Kidney (tissue), 14 donors: ENCODE measurements around the gene HIBADH. TPM values are rescaled to one million over a fixed set of nuclear protein-coding genes. Genes with fewer than 3 reads are reported as not detected.

ENCODE experiments used
- DNase-seq, 5 donors: peaks; one replicate each; pipeline ENCODE4 v3.0.0-alpha.2; 2013 to 2020
- FAIRE-seq: peaks from 2 replicates; lab custom pipeline; 2012; peaks lifted over from hg19 to GRCh38; lab: Jason Lieb, UNC
- H3K27ac ChIP-seq, 2 donors: one replicate each; pipeline ENCODE4 v1.7.0; 2013; ENCODE audit warnings: low read depth in 2 of 2, low read length in 2 of 2, inconsistent platforms in 1 of 2
- H3K27me3 ChIP-seq: one replicate; pipeline ENCODE4 v1.7.1; 2013; ENCODE audit warnings: low read length, inconsistent platforms; ENCODE audit not compliant: control insufficient read depth, insufficient read depth
- H3K36me3 ChIP-seq, 3 donors: one replicate each; pipeline versions ENCODE4 v1.7.0 to v1.7.1; 2013; ENCODE audit warnings: low read length in 3 of 3, control low read depth in 1 of 3, inconsistent platforms in 1 of 3; ENCODE audit not compliant: insufficient read depth in 3 of 3, control insufficient read depth in 2 of 3
- H3K4me1 ChIP-seq, 3 donors: one replicate each; pipeline versions ENCODE4 v1.7.0 to v1.7.1; 2013; ENCODE audit warnings: low read length in 3 of 3, inconsistent platforms in 1 of 3, low read depth in 1 of 3; ENCODE audit not compliant: control insufficient read depth in 2 of 3, insufficient read depth in 2 of 3
- H3K4me3 ChIP-seq, 3 donors: one replicate each; pipeline versions ENCODE4 v1.7.0 to v1.8.1; 2013; ENCODE audit warnings: low read length in 3 of 3, control low read depth in 1 of 3, inconsistent platforms in 1 of 3
- H3K9ac ChIP-seq, 3 donors: one replicate each; pipeline versions ENCODE4 v1.7.0 to v1.7.1; 2013; ENCODE audit warnings: low read length in 3 of 3, control low read depth in 1 of 3, inconsistent platforms in 1 of 3
- H3K9me3 ChIP-seq, 3 donors: one replicate each; pipeline versions ENCODE4 v1.7.0 to v1.7.1; 2013; ENCODE audit warnings: low read length in 3 of 3, control low read depth in 1 of 3, inconsistent platforms in 1 of 3; ENCODE audit not compliant: control insufficient read depth in 2 of 3, insufficient read depth in 1 of 3
- intact Hi-C: fragments of 100-400 bp; cut with DNase I; formaldehyde crosslinking; loops from one replicate; pipeline ENCODE4 v1.11.1; 2022
- polyA plus RNA-seq: library from polyadenylated mRNA; stranded (reverse); fragments of 350-450 nt; fragmentation: Illumina TruSeq; extraction: RNeasy Lipid Tissue Mini Kit (QIAGEN cat#74804); gene quantifications from one replicate; pipeline ENCODE4 v1.2.3, GENCODE V29; 2014; ENCODE audit warnings: low read depth, low replicate concordance; ENCODE audit not compliant: insufficient read depth
- total RNA-seq: library from RNA; stranded (reverse); fragmentation: NEBNext Ultra II Directional; extraction: Animal tissue kit (Norgen Biotek cat#: 25700); gene quantifications from one replicate; pipeline ENCODE4 v1.2.1, GENCODE V29; 2021
- TF ChIP-seq, protein P1 (sequence below): IDR thresholded peaks from 3 replicates; pipeline ENCODE4 v1.5.1; 2012; ENCODE audit warnings: mild to moderate bottlenecking, moderate library complexity, borderline replicate concordance; ENCODE audit not compliant: insufficient read depth; ENCODE audit errors: extremely low read depth
- donor health status: control.
- donor health status: control.
- donor health status: control.
- donor health status: control.
- donor health status: control.
- donor health status: DM: yes; HTN: yes; CAD: no.
- donor health status: Normal renal cell carcinoma (clear cell type).

HIBADH gene
- total and polyA plus RNA-seq, 2 donors from 2014 or later = 42.6 to 160 TPM

DNA sequence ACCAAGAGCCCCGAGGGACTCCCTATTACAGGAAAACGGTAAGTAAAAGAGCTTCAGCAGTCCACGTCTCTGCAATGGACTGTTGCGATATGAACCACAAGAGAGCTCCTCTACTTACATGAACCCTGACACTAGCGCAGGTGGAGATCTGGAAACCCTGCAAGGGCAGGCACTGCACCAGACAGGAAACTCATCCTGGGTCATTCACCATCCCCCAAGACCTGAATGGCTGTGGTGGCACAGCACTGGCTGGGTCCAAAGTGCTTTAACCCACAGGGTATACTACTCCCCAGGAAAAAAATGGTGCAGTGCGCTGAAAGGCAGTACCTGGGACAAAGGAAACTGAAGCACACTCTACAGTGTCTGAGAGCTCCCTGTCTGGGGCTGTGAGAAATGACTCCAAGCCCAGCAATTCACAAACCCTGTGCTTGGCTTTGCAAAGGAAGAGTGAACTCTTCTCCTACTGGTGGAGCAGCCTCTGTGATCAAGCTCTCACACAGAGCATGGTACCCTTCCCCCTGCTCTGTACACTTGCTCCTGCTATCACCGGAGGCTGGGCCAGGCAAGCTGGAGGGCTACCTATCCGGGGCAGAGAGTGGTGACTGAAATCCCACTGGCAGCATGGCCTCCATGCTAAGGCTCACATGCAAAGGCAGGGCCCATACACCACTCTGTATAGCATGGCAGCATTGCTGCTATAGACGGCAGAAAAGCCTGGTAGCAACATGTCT is 44.9 kb downstream of the HIBADH start:
- Histone ChIP-seq H3K27ac (no peak overlapping the region), H3K9ac (no peak overlapping the region), H3K27me3 (no peaks in the 10 kb centered on the region), H3K9me3 (peaks cover 6 to 25% (median 9%) of the 10 kb centered on the region in 3 donors), H3K4me1 (no peaks in the 10 kb centered on the region), H3K4me3 (no peak overlapping the region), H3K36me3 (peaks cover 0 to 7% (median 0%) of the 10 kb centered on the region in 3 donors)
- TF ChIP-seq, protein P1, sequence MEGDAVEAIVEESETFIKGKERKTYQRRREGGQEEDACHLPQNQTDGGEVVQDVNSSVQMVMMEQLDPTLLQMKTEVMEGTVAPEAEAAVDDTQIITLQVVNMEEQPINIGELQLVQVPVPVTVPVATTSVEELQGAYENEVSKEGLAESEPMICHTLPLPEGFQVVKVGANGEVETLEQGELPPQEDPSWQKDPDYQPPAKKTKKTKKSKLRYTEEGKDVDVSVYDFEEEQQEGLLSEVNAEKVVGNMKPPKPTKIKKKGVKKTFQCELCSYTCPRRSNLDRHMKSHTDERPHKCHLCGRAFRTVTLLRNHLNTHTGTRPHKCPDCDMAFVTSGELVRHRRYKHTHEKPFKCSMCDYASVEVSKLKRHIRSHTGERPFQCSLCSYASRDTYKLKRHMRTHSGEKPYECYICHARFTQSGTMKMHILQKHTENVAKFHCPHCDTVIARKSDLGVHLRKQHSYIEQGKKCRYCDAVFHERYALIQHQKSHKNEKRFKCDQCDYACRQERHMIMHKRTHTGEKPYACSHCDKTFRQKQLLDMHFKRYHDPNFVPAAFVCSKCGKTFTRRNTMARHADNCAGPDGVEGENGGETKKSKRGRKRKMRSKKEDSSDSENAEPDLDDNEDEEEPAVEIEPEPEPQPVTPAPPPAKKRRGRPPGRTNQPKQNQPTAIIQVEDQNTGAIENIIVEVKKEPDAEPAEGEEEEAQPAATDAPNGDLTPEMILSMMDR = no peak
- intact Hi-C loops = no loop called here
- FAIRE-seq = no peak
- DNase-seq = no peak

DNA sequence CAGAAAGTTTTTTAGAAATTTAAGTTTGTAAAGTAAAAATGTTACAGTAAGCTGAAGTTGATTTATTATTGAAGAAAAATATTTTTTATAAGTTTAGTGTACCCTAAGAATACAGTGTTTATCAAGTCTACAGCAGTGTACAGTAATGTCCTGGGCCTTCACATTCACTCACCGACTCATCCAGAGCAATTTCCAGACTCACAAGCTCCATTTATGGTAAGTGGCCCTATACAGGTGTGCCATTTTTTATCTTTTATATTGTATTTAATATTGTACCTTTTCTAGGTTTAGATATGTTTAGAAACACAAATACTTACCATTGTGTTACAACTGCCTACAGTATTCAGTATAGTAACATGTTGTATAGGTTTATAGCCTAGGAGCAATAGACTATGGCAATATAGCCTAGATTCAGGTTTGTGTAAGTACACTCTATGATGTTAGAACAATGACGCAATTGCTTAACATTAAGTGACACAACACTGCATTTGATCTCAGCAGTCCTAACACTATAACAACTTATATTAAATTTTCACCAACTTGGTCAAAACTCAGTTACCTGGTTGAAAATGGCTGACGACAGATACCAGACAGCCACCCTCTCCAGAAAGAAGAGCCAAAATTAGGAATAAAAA is 45.7 kb downstream of the HIBADH start:
- Histone ChIP-seq H3K9me3 (peaks cover 6 to 20% (median 9%) of the 10 kb centered on the region in 3 donors), H3K4me3 (no peak overlapping the region), H3K36me3 (peaks cover 0 to 7% (median 0%) of the 10 kb centered on the region in 3 donors), H3K27ac (no peak overlapping the region), H3K9ac (no peak overlapping the region), H3K4me1 (no peaks in the 10 kb centered on the region), H3K27me3 (no peaks in the 10 kb centered on the region)
- intact Hi-C loops = no loop called here
- FAIRE-seq (no peak), DNase-seq (no peak)
- TF ChIP-seq, protein P1 = no peak

DNA sequence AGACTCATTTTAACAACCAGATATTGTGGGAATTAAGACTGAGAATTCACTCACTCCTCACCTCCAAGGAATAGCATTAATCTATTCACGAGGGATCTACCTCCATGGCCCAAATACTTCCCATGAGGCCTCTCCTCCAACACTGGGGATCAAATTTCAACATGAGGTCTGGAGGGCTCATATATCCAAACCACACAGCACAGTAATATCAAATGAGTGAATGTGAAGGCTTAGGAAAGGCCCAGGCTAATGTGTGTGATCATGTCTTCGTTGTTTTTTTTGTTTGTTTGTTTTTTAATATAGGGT is 46.5 kb downstream of the HIBADH start:
- no peak overlapping the region for H3K4me3 ChIP-seq
- H3K27me3 ChIP-seq = no peaks in the 10 kb centered on the region
- FAIRE-seq = no peak
- H3K9ac ChIP-seq = no peak overlapping the region
- no peak for DNase-seq
- H3K4me1 ChIP-seq = no peaks in the 10 kb centered on the region
- TF ChIP-seq, protein P1 = no peak
- H3K27ac ChIP-seq = no peak overlapping the region
- peaks cover 0 to 7% (median 0%) of the 10 kb centered on the region in 3 donors for H3K36me3 ChIP-seq
- H3K9me3 ChIP-seq = peaks cover 6 to 17% (median 9%) of the 10 kb centered on the region in 3 donors
- intact Hi-C loops = no loop called here
